Activated CD4-positive, alpha-beta T cell treated with anti-CD3 and anti-CD28 coated beads, Interleukin-10, Interleukin-2, amounts not matched to agents 100 ng/mL and 50 ng/mL, durations not matched to agents 16 hours and 8 hours (primary cell): Measurements from ENCODE around the gene GRAMD1B.

Experiments used
- DNase-seq: peaks from one replicate; pipeline ENCODE4 v3.0.0-alpha.2; 2020

Gene GRAMD1B

DNA sequence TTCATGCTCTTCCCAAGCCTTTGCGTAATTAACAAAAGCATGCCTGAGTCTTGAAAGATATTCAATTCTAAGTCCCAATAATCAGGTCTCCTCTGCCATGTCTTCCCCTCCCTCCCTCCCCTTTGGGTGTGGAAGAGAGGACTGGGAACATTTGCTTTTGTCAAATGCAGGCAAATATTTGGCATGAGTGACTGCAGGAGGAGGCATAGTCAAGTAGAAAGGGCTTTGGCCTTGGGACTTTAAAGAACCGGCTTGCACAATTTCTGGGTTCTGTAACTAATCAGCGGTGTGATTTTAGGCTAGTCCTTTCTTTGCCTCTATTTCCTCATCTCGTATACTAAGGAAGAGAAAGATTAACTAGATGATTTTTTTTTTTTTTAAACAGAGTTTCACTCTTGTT is 164.9 kb downstream of the GRAMD1B start:
- DNase-seq = no peak

DNA sequence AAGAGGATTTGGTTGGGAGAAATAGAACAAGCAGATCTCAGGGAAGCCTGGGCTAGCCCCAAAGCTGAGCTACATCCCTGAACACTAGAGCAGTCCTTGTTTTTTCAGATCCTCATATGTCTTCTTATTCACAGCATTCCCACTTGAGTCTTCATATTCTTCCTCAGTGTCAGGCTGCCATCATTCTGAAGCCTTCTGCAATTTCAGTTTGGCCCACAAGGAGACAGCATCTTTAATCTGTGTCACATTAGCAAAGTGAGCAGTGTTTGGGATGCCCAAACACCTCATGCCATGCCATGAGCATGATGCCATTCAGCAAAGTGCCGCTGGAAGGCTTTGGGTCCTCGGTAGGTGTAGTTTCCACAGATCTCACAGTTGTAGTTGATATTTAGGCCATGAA is 167.8 kb downstream of the GRAMD1B start:
- no peak for DNase-seq

DNA sequence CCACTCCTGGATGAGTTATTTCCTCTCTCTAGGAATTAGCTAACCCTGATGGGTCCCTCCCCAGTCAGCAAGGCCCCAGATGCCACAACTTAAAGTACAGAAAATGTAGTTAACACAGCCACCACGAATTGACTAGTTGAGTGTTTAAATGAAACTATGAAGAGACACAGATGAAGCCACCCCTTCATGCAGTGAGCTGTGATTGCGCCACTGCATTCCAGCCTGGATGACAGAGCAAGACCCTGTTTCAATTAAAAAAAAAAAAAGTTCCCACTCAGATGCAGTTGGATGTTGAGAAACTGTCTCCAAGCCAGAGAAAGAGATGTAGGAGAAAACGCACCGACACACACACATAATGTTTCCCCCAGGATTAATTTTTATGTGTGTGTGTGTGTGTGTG is 171.1 kb downstream of the GRAMD1B start:
- DNase-seq = no peak

DNA sequence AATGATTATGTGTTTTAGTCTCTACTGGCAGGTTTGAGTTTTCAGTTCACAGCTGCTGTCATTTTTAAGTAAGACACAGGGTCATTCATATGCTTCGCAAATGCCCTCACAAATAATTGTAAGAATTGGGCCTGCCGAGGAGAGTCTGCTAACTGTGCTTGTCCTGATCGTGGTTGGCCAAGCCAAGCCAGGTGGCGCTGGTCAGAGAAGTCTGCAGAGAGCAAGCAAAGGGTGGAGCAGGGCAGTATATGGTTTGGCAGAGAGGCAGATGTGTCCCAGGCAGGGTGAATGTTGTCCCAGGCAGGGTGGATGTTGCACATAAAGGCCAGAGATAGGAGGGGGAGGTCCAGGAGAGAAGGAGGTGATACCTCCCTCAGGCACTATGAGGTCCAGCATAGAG is 171.7 kb downstream of the GRAMD1B start:
- no peak for DNase-seq

DNA sequence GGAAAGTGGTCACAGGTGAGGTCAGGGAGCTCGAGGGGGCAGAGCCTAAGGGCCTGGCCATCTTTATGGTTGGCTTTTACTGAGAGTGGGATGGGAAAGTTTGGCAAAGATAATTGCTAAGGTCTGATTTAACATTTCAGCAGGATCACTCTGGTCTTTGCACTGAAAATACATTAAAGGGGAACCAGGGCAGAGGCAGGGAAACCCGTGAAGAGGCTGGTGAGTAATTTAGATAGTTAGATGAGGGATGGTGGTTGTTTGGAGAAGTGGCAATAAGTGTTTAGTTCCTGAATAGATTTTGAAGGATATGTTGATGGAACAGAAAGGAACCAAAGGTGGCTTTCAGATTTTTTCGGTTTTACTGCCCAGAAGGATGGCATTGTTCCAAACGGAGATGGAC is 173.6 kb downstream of the GRAMD1B start:
- no peak for DNase-seq

DNA sequence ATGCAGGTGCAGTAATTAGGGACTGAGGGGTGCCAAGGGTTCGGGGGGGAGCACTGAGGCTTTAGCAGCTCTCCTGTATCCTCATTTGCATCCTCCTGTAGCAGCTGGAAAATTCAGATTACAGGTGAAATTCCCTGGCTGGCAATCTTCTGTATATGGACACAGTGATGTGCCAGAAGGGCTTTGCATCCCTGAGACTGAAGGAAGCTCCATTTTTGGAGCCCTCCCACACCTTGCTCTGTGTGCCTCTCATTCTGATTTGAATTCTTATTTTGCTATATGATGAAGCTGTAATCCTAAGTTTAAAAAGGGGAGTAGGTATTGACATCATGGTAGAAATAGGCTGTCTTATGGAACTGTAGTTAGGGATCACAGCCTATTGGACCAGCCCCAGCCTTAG is 177.7 kb downstream of the GRAMD1B start:
- no peak for DNase-seq

DNA sequence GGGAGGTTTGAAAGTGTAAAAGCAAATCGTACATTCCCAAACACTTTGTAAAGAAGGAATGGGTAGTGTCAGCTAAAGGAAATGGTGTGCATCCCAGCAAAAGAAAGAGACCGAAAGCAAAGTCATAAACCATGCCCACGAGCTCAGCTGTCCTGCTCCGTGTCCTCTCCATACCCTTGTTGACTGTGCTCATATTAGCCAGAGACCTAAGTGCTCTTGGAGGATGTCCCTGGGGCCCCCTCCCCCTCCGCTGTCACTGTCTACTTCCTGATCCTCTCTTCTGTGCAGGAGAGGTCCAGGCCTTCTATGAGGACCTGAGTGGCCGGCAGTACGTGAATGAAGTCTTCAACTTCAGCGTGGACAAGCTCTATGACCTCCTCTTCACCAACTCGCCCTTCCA is 178.3 kb downstream of the GRAMD1B start:
- no peak for DNase-seq

DNA sequence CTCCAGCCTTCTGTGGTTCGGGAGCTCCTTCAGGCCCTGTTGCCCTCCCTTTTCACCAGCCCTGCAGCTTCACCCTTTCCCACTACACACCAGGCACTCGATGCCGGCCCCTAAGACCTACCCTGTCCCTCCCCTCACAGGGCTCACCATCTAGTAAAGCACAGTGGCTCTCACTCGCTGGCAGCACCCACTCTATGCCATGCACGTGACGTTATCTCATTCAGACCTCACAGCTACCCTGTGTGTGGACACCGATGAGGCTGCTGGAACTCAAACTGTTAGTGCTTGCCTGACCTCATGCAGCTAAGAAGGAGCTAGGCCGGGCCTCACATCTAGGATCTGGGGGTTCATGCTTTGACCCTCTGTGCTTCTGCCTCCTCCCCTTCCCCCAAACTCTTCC is 178.9 kb downstream of the GRAMD1B start:
- DNase-seq = no peak

DNA sequence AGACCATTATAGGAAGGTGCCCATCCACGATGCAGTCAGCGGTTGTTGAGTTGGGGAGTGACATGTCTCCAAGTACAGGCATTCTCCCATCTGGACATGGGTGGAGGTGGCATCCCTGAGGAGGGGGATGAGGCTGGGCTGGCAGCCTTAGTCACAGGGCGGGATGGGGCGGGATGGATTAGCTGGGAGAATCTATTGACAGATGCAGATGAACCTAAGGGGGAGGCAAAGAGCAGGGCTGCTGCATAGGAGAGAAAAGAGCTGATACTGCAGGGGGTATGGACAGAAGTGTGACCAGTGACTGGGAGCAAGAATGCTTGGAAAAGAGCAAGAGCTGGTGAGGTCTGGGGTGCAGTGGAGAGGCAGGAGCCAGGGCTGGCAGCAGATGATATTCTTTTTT is 181.6 kb downstream of the GRAMD1B start:
- no peak for DNase-seq

DNA sequence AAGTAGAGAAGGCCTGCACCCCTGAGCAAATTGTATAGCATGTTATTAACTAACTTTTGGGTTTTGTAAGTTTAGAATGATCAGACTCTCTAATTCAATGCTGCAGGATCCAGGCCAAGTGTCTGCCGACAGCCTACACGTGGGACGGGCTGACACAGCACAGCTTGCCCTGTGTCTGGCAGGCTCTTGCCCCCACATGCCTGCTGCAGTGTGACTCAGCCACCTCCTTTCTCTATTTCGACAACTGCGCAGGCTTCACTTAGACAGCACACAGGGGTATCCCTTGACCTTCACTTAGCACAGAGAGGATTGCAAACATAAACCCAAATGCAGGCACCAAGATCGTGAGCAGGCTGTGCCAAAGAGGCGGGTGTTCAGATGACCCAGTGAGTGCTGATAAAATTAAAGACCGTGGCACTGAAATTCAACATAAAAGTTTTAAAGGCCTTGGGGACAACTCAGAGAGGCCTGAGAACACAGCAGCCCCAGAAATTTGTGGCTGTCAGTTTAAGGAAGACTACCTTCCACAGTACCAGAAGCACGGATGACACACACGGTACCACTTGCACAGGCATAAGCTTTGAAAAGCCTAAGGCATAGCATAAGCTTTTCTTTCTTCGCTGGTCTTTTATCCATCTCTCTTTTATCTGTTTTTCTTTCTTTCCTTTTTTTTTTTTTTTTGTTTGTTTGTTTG is 186.6 kb downstream of the GRAMD1B start:
- no peak for DNase-seq

DNA sequence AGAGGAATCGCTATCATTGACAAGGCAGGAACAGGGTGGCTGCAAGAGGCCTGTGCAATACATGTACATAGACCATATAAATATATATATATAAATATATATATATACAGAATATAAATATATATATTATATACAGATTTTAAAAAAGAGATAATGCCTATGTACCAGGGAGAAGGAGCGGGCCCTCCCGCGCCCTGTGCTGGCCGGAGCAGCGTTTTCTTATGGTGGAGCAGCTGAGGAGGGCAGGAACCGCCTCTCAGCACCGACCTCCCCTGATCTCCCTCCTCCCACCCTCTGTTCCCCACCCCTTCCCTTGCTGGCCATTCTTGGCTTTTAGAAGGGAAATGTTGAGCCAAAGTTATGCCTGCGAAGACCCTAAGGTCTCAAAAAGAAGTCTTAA is 192.5 kb downstream of the GRAMD1B start:
- no peak for DNase-seq

DNA sequence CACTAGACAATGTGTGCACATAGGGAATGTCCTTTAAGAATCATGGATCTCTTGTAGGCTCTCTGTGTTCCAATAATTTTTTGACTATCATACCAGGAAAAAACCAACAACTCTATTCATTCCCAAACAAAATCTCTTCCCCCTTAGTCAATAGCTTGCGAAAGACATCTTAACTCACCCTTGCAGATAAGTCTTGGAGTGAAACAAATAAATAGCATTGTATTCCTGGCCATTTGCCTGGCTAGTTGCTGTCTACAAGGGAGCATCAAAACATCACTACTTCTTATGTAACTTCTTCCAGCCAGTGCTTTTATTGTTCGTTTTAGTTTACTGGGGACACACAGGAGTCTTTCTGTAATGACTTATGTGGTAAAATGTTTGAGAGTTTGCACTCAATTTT is 194.9 kb downstream of the GRAMD1B start:
- DNase-seq = no peak

DNA sequence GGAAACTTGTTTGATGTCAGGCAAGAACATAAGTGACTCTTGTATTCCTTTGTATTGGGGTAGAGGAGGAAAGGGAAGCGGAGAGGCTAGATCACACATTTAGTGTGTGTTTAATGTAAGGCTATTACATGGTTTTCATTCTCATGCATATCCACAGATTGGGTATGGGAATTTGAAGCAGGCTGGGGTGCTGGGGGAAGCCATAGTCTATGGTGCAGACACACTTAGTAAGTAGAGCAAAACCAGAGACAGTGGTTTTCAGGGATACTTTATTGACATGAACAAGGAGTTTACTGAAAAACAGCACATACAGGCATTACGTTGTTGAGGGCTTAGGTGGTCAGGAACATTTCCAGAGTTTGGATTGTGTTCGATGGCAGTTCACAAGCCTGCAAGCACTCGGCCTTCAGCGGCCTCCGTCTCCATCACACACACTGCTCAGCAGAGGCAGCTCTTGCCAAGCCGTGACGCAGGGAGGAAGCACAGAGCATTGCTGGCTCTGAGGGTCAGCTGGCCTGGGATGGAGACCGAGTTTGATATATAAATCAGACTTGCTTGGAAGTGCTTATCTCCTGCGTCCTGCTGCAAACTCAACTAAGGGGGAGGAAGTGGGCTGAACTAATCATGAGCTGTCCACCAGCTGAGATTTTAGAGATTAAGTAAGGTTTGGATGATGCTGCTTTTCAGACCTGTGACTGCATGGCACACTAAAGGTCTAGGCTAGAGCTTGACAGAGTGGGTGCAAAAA is 199.0 kb downstream of the GRAMD1B start:
- DNase-seq = peak; percentile 5

DNA sequence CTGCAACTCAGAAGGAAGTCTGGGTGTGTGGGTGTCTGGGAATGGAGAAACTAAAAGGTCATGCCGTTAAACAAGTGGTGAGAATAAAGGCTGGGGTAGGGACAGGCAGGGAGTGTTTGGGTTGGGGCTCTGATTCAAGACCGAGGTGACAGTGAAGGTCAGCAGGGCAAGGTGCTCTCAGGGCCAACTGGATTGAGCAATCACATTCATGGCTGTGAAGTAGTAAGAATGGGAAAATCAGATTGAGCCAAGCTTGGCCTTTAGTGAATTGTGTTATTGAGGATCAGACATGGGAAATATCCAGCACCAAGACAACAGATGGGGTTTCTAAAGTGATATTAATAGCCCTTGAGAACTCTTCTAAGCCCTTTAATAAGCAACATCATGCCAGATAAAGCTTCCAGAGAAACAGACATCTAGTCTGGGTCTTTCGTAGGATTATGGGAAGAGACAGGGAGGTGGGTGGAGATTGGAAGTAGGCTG is 200.1 kb downstream of the GRAMD1B start:
- DNase-seq = no peak

DNA sequence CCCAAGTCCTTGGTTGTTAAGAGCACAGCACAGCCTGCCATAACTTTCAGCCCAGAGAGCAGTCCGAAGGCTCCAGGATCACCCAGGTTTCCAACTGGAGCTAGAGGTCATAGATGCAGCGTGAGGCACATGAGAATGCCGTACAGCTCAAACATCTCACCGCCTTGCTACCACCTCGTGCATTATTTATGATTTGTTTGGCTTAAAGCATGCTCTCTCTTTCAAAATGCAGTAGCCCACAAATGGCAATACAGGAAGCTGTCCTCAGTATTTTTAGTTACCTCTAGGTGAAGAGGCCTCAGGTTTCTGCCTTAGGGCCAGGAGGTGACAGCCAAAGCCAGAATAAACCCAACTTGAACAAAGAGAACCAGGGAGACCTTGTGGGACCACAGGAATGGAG is 210.0 kb downstream of the GRAMD1B start:
- DNase-seq = no peak

DNA sequence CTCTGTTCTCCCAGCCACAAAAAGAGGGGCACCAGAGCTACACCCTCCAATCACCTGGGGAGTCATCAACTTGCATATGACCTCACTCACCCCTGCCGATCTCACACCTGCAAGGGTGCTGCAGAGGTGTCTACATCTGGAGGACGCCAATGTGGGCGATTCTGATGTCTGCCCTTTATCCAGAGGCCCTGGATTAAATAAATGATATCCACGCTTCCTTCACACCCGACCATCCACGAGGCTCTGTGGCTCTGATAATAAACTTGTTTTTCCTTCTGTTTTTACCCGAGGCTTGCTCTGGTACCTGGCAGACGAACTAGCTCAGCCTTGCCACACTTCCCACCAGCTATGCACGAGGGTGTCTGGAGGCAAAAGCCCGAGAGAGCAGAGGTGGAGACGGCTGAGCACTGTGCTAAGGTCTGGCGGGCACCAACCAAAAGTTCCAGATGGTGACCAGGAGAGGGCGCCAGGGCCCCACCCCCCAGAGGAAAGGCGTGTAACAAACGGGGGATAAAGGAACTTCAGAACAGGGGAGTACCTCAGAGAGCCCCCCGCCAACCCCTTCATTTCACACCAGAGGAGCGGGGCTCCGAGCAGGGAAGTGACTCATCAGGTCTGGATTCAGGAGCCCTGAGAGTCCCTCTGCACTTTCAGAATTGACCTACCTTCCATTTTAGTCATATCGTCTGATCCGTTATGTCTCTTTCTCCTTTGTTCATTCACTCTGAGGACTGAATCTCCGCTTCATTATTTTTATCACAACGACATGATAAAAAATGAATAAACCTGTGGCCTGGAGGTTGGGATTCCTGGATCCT is 210.8 kb downstream of the GRAMD1B start:
- DNase-seq = peak; percentile 55

DNA sequence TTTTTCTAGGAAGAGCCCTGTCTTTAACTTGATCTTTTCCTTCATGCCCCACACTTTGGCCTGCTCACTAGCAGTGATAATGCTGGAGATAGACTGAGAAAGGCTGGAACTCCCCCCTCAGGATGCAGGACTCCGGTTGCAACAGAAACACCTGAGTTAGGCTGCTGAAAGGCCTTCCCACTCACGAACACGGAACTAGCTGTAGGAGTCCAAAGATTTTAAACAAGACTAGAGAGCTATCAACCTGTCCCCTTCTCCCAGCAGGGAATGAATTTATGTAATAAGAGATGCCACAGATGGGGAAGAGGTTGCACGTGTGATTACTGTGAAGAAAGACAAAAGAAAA is 211.4 kb downstream of the GRAMD1B start:
- DNase-seq = no peak

DNA sequence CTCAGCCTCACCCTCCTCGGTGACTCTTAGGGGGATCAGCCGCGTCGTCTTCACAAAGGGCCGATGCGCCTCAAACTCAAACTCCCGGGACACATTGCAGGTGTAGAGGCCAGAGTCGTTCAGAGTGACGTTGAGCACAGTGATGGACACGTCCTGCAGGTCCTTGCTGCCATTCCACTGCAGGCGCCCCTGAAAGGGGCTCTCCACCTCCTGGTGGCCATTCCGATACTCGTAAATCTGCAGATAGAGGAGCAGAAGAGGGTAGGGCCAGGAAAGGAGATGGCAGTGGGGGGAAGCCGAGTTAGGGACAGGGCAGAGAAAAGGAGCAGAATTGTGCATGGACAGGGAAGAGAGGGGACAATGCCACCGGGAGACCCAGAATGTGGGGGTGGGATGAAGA is 212.4 kb downstream of the GRAMD1B start:
- no peak for DNase-seq

DNA sequence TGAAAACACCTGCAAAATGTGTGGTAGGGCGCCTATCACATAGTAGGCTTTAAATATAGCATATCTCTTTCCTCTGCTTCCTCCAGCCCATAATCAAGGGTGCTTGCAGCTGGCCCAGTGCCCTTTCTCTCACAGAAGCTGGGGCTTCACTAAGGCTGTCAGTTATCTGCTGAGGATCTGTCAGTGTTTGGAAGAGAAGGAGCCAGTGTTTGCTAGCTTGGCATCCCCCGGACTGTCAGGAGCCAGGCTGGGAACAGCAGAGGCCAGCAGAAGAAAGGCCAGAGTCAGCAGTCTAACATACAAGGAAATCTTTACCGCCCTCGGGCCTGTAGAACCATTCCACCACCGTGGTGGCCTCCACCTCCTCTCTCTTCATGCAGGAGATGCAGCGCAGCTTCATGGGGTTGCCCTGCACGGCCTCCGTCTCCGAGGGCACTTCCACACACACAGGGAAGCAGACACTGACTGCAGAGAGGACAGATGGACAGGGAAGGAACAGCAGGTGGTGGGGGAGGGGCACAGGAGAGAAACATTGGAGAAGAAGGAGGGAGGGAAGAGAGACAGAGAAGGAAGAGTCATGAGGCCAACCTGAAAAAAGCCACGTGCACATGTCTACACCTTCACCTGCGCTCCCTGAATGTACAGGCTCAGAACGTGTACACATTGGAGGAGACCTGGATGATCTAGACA is 215.4 kb downstream of the GRAMD1B start:
- DNase-seq = no peak

DNA sequence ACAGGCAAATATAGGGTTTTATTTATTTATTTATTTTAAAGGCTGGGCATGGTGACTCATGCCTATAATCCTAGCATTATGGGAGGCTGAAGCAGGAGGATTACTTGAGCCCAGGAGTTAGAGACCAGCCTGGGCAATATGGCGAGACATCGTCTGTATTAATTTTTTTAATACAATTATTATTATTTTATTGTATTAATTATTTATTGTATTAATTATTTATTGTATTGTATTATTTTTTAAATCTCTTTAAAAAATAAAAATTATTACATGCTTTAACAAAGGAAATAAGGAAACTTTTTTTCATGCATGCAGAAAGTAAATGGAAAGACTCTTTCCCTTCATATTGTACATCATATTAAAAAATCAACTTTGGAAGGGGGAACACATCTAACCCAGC is 220.8 kb downstream of the GRAMD1B start:
- DNase-seq = no peak

DNA sequence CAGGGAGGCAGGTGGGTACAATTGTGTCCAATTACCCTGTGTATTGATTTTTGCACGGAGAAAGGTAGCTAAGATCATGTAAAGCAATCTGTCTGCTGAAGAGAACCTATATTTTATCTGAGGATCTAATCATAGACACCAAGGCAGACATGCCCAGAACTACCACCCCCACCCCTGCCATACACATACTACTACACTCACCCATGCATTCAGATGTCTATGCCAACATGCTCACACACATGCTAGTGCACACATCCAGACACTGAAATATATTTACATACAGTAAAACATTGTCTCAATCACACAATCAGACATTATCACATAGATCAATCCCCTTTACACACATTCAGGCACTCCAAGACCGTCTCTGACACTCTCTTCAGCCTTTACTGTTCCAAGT is 222.5 kb downstream of the GRAMD1B start:
- no peak for DNase-seq

DNA sequence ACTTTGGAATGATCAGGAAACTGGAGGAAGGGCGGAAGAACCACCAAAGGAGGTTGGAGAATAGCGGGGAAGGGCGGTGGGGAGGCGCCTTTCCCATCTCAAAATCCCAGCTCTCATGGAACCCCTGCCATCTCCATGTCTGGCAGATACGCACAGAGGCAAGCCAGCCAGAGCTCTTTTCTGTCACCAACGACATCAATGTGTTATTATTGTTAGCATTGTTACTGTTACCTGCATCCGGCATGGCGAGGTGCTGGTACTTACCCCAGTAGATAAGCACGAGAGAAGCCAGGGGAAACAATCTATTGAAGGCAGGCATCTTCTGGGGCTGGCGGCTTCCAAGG is 223.4 kb downstream of the GRAMD1B start:
- DNase-seq = no peak

DNA sequence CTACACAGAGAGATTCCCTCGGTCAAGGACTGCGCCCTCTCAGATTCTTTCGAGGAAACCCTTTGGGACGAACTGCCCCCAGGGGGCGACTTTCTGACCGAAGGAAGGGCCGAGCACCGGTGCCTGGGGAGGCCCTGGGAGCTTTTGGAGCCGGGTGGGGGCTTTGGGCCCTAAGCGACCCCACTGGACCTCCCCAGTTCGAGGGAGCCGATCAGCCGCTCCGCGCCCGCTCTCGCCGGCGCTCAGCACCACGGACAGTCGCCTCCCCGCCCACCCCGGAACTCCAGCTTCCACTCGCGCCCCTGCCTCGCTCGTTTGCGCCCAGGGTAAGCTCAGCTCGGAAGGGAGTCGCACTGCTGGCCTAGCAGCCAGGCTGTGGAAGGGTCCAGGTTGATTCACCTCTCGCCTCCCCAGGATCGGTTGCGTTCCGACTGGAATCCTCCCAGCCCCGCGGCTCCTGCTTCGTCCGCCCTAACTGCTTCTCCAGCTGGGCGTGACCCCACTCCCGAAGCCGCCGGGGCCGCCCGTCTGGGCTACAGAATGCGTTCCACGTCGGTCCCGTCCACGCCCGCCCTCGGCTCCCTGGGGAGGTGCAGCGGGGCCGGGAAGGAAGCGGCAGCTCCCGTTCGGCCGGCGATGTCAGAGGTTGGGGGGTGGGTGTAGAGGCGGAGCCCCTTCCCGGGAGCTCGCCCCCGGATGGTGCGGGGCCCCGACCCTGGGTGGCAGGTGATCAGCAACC is 223.9 kb downstream of the GRAMD1B start:
- peak; percentile 15 for DNase-seq
